ENCODE results near the gene BICD2.

The BICD2 gene

DNA sequence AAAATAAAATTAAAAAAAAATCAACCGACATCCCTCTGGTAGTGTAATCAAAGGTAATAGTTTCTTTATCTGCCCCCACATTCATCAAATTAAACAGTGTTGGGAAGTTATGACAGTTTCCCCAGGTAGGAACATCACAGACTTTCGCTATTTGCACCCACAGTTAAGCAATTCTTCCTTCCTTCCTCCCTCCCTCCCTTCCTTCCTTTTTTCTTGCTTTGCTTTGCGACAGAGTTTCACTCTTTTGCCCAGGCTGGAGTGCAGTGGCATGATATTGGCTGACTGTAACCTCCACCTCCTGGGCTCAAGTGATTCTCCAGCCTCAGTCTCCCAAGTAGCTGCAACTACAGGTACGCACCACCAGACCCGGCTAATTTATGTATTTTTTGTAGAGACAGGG is 10.8 kb upstream of the BICD2 start:
- ATAC-seq: no peak
- TF ChIP-seq, protein P1, sequence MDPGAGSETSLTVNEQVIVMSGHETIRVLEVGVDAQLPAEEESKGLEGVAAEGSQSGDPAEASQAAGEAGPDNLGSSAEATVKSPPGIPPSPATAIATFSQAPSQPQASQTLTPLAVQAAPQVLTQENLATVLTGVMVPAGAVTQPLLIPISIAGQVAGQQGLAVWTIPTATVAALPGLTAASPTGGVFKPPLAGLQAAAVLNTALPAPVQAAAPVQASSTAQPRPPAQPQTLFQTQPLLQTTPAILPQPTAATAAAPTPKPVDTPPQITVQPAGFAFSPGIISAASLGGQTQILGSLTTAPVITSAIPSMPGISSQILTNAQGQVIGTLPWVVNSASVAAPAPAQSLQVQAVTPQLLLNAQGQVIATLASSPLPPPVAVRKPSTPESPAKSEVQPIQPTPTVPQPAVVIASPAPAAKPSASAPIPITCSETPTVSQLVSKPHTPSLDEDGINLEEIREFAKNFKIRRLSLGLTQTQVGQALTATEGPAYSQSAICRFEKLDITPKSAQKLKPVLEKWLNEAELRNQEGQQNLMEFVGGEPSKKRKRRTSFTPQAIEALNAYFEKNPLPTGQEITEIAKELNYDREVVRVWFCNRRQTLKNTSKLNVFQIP (CRISPR knock-in tag; IDR thresholded peaks at IDR 0.05; ENCODE audit: borderline replicate concordance, low read depth): no peak
- TF ChIP-seq ZFP3 (CRISPR knock-in tag; IDR thresholded peaks at IDR 0.05): no peak
- no peak for TF ChIP-seq ISL1 (CRISPR knock-in tag; IDR thresholded peaks at IDR 0.05)
- TF ChIP-seq ZNF565 (CRISPR knock-in tag; conservative IDR thresholded peaks at IDR 0.05; ENCODE audit: low read depth): no peak
- no peak for TF ChIP-seq PPARA (CRISPR knock-in tag; IDR thresholded peaks at IDR 0.05; ENCODE audit: borderline replicate concordance)
- no peak for TF ChIP-seq TOX (CRISPR knock-in tag; IDR thresholded peaks at IDR 0.05; ENCODE audit: borderline replicate concordance)
- TF ChIP-seq ARNTL (CRISPR knock-in tag; IDR thresholded peaks at IDR 0.05; ENCODE audit: borderline replicate concordance, low read depth): no peak
- TF ChIP-seq, protein P2, sequence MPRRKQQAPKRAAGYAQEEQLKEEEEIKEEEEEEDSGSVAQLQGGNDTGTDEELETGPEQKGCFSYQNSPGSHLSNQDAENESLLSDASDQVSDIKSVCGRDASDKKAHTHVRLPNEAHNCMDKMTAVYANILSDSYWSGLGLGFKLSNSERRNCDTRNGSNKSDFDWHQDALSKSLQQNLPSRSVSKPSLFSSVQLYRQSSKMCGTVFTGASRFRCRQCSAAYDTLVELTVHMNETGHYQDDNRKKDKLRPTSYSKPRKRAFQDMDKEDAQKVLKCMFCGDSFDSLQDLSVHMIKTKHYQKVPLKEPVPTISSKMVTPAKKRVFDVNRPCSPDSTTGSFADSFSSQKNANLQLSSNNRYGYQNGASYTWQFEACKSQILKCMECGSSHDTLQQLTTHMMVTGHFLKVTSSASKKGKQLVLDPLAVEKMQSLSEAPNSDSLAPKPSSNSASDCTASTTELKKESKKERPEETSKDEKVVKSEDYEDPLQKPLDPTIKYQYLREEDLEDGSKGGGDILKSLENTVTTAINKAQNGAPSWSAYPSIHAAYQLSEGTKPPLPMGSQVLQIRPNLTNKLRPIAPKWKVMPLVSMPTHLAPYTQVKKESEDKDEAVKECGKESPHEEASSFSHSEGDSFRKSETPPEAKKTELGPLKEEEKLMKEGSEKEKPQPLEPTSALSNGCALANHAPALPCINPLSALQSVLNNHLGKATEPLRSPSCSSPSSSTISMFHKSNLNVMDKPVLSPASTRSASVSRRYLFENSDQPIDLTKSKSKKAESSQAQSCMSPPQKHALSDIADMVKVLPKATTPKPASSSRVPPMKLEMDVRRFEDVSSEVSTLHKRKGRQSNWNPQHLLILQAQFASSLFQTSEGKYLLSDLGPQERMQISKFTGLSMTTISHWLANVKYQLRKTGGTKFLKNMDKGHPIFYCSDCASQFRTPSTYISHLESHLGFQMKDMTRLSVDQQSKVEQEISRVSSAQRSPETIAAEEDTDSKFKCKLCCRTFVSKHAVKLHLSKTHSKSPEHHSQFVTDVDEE (CRISPR knock-in tag; IDR thresholded peaks at IDR 0.05): no peak
- no peak for TF ChIP-seq ZNF8 (CRISPR knock-in tag; IDR thresholded peaks at IDR 0.05)
- TF ChIP-seq OSR1 (CRISPR knock-in tag; IDR thresholded peaks at IDR 0.05): no peak
- TF ChIP-seq GLIS3 (CRISPR knock-in tag; IDR thresholded peaks at IDR 0.05): no peak
- TF ChIP-seq RARB (CRISPR knock-in tag; IDR thresholded peaks at IDR 0.05): no peak
- TF ChIP-seq ZFP30 (CRISPR knock-in tag; IDR thresholded peaks at IDR 0.05): no peak
- no peak for TF ChIP-seq SNAI2 (CRISPR knock-in tag; IDR thresholded peaks at IDR 0.05)
- TF ChIP-seq, protein P3, sequence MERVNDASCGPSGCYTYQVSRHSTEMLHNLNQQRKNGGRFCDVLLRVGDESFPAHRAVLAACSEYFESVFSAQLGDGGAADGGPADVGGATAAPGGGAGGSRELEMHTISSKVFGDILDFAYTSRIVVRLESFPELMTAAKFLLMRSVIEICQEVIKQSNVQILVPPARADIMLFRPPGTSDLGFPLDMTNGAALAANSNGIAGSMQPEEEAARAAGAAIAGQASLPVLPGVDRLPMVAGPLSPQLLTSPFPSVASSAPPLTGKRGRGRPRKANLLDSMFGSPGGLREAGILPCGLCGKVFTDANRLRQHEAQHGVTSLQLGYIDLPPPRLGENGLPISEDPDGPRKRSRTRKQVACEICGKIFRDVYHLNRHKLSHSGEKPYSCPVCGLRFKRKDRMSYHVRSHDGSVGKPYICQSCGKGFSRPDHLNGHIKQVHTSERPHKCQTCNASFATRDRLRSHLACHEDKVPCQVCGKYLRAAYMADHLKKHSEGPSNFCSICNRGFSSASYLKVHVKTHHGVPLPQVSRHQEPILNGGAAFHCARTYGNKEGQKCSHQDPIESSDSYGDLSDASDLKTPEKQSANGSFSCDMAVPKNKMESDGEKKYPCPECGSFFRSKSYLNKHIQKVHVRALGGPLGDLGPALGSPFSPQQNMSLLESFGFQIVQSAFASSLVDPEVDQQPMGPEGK (CRISPR knock-in tag; IDR thresholded peaks at IDR 0.05; ENCODE audit: borderline replicate concordance): no peak
- no peak for TF ChIP-seq ZC3H10 (CRISPR knock-in tag; IDR thresholded peaks at IDR 0.05)
- TF ChIP-seq ESRRG (CRISPR knock-in tag; IDR thresholded peaks at IDR 0.05): no peak
- TF ChIP-seq ZNF70 (CRISPR knock-in tag; IDR thresholded peaks at IDR 0.05): no peak

DNA sequence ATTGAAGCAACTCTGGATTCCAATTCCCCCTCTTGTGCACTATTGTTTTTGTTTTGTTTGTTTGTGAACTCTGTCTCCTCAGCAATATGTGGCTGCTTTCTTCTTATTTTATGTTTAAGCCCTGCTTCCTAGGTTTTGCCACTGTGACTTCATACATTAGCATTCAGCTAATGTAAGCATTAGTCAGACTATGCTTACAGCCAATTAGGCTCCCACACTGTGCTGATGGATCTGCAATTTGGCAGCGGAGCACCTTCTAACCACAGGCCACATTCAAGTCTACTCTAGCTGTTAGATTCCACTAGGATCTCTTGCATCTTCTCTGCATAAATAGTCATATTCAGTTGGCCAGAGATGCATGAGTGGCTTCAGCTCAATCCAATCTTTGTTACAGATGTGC is 9.6 kb upstream of the BICD2 start:
- peak; percentile 76 for ATAC-seq

More for the DNA sequence above, 9.6 kb upstream of the BICD2 start:
- TF ChIP-seq, protein P2 (CRISPR knock-in tag; IDR thresholded peaks at IDR 0.05): no peak
- no peak for TF ChIP-seq BACH2 (CRISPR knock-in tag; IDR thresholded peaks at IDR 0.05; ENCODE audit: borderline replicate concordance)
- TF ChIP-seq GLIS3 (CRISPR knock-in tag; IDR thresholded peaks at IDR 0.05): no peak
- no peak for TF ChIP-seq RARB (CRISPR knock-in tag; IDR thresholded peaks at IDR 0.05)
- TF ChIP-seq, protein P3 (CRISPR knock-in tag; IDR thresholded peaks at IDR 0.05; ENCODE audit: borderline replicate concordance): no peak
- TF ChIP-seq OSR1 (CRISPR knock-in tag; IDR thresholded peaks at IDR 0.05): no peak
- TF ChIP-seq TOX (CRISPR knock-in tag; IDR thresholded peaks at IDR 0.05; ENCODE audit: borderline replicate concordance): no peak
- TF ChIP-seq, protein P4, sequence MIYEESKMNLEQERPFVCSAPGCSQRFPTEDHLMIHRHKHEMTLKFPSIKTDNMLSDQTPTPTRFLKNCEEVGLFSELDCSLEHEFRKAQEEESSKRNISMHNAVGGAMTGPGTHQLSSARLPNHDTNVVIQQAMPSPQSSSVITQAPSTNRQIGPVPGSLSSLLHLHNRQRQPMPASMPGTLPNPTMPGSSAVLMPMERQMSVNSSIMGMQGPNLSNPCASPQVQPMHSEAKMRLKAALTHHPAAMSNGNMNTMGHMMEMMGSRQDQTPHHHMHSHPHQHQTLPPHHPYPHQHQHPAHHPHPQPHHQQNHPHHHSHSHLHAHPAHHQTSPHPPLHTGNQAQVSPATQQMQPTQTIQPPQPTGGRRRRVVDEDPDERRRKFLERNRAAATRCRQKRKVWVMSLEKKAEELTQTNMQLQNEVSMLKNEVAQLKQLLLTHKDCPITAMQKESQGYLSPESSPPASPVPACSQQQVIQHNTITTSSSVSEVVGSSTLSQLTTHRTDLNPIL (CRISPR knock-in tag; IDR thresholded peaks at IDR 0.05; ENCODE audit: low read depth): no peak
- no peak for TF ChIP-seq SNAI2 (CRISPR knock-in tag; IDR thresholded peaks at IDR 0.05)

Measured in SK-N-SH treated with all-trans-retinoic acid at 6 μM for 48 hours (cell line).